GM23338 (cell line): ENCODE measurements around the gene SLFN12L. TPM values are rescaled to one million over a fixed set of nuclear protein-coding genes. Genes with fewer than 3 reads are reported as not detected.

ENCODE experiments used
- ATAC-seq: fragments of 200-7000 bp; cut with Tn5 transposase; 3 replicates; pipeline ENCODE4 v1.9.1; 2020
- DNase-seq: peaks from one replicate; pipeline ENCODE4 v3.0.0-alpha.2; 2015; ENCODE audit warnings: low spot score
- H2AFZ ChIP-seq: fragments of 200-600 bp; sonication (generic); 2 replicates; pipeline ENCODE4 v1.8.0; 2016; ENCODE audit warnings: antibody characterized with exemption, mild to moderate bottlenecking, moderate library complexity
- H3F3A ChIP-seq: fragments of 200-600 bp; sonication (generic); replicated peaks from 2 replicates; pipeline ENCODE4 v1.8.0; 2017; ENCODE audit warnings: antibody characterized with exemption, mixed run types, low read depth
- H3K27ac ChIP-seq: fragments of 200-600 bp; sonication (generic); 2 replicates; pipeline ENCODE4 v1.6.1; 2016; ENCODE audit warnings: low read depth
- H3K27me3 ChIP-seq: fragments of 200-600 bp; sonication (generic); 2 replicates; pipeline ENCODE4 v1.8.0; 2016; ENCODE audit warnings: mild to moderate bottlenecking, mixed run types, moderate library complexity; ENCODE audit not compliant: insufficient read depth
- H3K36me3 ChIP-seq: fragments of 200-600 bp; sonication (generic); 2 replicates; pipeline ENCODE4 v1.8.0; 2016; ENCODE audit warnings: mild to moderate bottlenecking; ENCODE audit not compliant: insufficient read depth
- H3K4me1 ChIP-seq: fragments of 200-600 bp; sonication (generic); 2 replicates; pipeline ENCODE4 v1.8.0; 2016; ENCODE audit warnings: mild to moderate bottlenecking, moderate library complexity; ENCODE audit not compliant: insufficient read depth
- H3K4me2 ChIP-seq: fragments of 200-600 bp; sonication (generic); 2 replicates; pipeline ENCODE4 v1.7.1; 2017; ENCODE audit warnings: mixed run types
- H3K4me3 ChIP-seq: fragments of 200-600 bp; sonication (generic); 2 replicates; pipeline ENCODE4 v1.6.1; 2016; ENCODE audit warnings: mixed run types
- H3K79me2 ChIP-seq: fragments of 200-600 bp; sonication (generic); replicated peaks from 2 replicates; pipeline ENCODE4 v1.8.0; 2017; ENCODE audit warnings: mild to moderate bottlenecking; ENCODE audit not compliant: insufficient read depth
- H3K9me2 ChIP-seq: fragments of 200-600 bp; sonication (generic); 2 replicates; pipeline ENCODE4 v1.8.0; 2017; ENCODE audit not compliant: insufficient read depth
- H4K20me1 ChIP-seq: fragments of 200-600 bp; sonication (generic); replicated peaks from 2 replicates; pipeline ENCODE4 v1.8.0; 2017; ENCODE audit warnings: mild to moderate bottlenecking; ENCODE audit not compliant: insufficient read depth
- H3K27ac Mint-ChIP-seq: 2 replicates; pipeline ENCODE4 v1.8.0; 2020; ENCODE audit warnings: inconsistent platforms, mild to moderate bottlenecking, moderate library complexity, mixed read lengths
- H3K27me3 Mint-ChIP-seq: 3 replicates; pipeline ENCODE4 v1.8.0; 2022; ENCODE audit warnings: low read depth, mild to moderate bottlenecking, moderate library complexity, mixed read lengths, inconsistent platforms; ENCODE audit not compliant: insufficient read depth, poor library complexity
- H3K36me3 Mint-ChIP-seq: 3 replicates; pipeline ENCODE4 v1.8.0; 2021; ENCODE audit warnings: low read depth, mild to moderate bottlenecking, inconsistent platforms, moderate library complexity, mixed read lengths
- H3K4me1 Mint-ChIP-seq: 3 replicates; pipeline ENCODE4 v1.8.0; 2020; ENCODE audit warnings: mild to moderate bottlenecking, inconsistent platforms, mixed read lengths
- H3K4me3 Mint-ChIP-seq: 3 replicates; pipeline ENCODE4 v1.8.0; 2021; ENCODE audit warnings: moderate library complexity, mild to moderate bottlenecking, inconsistent platforms, mixed read lengths
- H3K9me3 Mint-ChIP-seq: 3 replicates; pipeline ENCODE4 v1.8.0; 2020; ENCODE audit warnings: moderate library complexity, mild to moderate bottlenecking, inconsistent platforms, mixed read lengths
- ETS1 ChIP-seq: IDR thresholded peaks from 2 replicates; pipeline ENCODE4 v1.6.1; 2016; ENCODE audit warnings: antibody characterized with exemption
- EZH2 ChIP-seq: fragments of 200-600 bp; sonication (generic); IDR thresholded peaks from one replicate; pipeline ENCODE4 v1.8.0; 2017; ENCODE audit warnings: antibody characterized with exemption, mild to moderate bottlenecking, low read depth; ENCODE audit not compliant: unreplicated experiment
- EZH2phosphoT487 ChIP-seq: fragments of 200-600 bp; sonication (generic); IDR thresholded peaks from one replicate; pipeline ENCODE4 v1.8.1; 2018; ENCODE audit warnings: antibody characterized with exemption; ENCODE audit not compliant: unreplicated experiment
- JUNB ChIP-seq: IDR thresholded peaks from one replicate; pipeline ENCODE4 v1.6.1; 2016; ENCODE audit warnings: antibody characterized with exemption; ENCODE audit not compliant: unreplicated experiment
- NANOG ChIP-seq: IDR thresholded peaks from 2 replicates; pipeline ENCODE4 v1.6.1; 2016; ENCODE audit warnings: antibody characterized with exemption, borderline replicate concordance
- POLR2AphosphoS5 ChIP-seq: IDR thresholded peaks from 2 replicates; pipeline ENCODE4 v1.6.1; 2016; ENCODE audit warnings: antibody characterized with exemption, low read depth
- STAT1 ChIP-seq: IDR thresholded peaks from one replicate; pipeline ENCODE4 v1.6.1; 2016; ENCODE audit warnings: antibody characterized with exemption; ENCODE audit not compliant: unreplicated experiment
- ZNF114 ChIP-seq: fragments of 250-450 bp; sonication (Bioruptor Pico); IDR thresholded peaks from 2 replicates; pipeline ENCODE4 v1.5.0; 2020; ENCODE audit warnings: mild to moderate bottlenecking, moderate library complexity
- ZNF331 ChIP-seq: fragments of 250-450 bp; sonication (Bioruptor Pico); IDR thresholded peaks from 2 replicates; pipeline ENCODE4 v1.5.0; 2020; ENCODE audit warnings: low read depth, mild to moderate bottlenecking, moderate library complexity
- polyA plus RNA-seq: library from polyadenylated mRNA; unstranded; fragments of >200 nt; fragmentation: Nextera tagmentation; extraction: Ambion mirVana; gene quantifications from 2 replicates; pipeline ENCODE4 v1.2.1, GENCODE V29; 2016
- total RNA-seq: library from RNA; depleted of rRNA; stranded (reverse); fragments of >200 nt; shearing (Covaris generic); gene quantifications from 2 replicates; pipeline ENCODE4 v1.2.3, GENCODE V29; 2014
- TF ChIP-seq, protein P1 (sequence below): IDR thresholded peaks from one replicate; pipeline ENCODE4 v1.6.1; 2018; ENCODE audit warnings: antibody characterized with exemption; ENCODE audit not compliant: unreplicated experiment
- TF ChIP-seq, protein P2 (sequence below): fragments of 250-450 bp; sonication (Bioruptor Pico); IDR thresholded peaks from 2 replicates; pipeline ENCODE4 v1.5.0; 2020; ENCODE audit warnings: mild to moderate bottlenecking, moderate library complexity

Gene SLFN12L
- total and polyA plus RNA-seq, 2 experiments from 2014 or later = not detected

GRCh38 chr17:35468475-35468874 lies 69.0 kb downstream of the SLFN12L start (continued):
- TF ChIP-seq, protein P1, sequence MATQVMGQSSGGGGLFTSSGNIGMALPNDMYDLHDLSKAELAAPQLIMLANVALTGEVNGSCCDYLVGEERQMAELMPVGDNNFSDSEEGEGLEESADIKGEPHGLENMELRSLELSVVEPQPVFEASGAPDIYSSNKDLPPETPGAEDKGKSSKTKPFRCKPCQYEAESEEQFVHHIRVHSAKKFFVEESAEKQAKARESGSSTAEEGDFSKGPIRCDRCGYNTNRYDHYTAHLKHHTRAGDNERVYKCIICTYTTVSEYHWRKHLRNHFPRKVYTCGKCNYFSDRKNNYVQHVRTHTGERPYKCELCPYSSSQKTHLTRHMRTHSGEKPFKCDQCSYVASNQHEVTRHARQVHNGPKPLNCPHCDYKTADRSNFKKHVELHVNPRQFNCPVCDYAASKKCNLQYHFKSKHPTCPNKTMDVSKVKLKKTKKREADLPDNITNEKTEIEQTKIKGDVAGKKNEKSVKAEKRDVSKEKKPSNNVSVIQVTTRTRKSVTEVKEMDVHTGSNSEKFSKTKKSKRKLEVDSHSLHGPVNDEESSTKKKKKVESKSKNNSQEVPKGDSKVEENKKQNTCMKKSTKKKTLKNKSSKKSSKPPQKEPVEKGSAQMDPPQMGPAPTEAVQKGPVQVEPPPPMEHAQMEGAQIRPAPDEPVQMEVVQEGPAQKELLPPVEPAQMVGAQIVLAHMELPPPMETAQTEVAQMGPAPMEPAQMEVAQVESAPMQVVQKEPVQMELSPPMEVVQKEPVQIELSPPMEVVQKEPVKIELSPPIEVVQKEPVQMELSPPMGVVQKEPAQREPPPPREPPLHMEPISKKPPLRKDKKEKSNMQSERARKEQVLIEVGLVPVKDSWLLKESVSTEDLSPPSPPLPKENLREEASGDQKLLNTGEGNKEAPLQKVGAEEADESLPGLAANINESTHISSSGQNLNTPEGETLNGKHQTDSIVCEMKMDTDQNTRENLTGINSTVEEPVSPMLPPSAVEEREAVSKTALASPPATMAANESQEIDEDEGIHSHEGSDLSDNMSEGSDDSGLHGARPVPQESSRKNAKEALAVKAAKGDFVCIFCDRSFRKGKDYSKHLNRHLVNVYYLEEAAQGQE = no peak
- TF ChIP-seq EZH2phosphoT487 = no peak
- no peak for TF ChIP-seq ZNF331 (CRISPR knock-in tag)
- TF ChIP-seq EZH2 = no peak
- no peak for TF ChIP-seq NANOG
- no peak for TF ChIP-seq POLR2AphosphoS5
- no peak for TF ChIP-seq JUNB

DNA sequence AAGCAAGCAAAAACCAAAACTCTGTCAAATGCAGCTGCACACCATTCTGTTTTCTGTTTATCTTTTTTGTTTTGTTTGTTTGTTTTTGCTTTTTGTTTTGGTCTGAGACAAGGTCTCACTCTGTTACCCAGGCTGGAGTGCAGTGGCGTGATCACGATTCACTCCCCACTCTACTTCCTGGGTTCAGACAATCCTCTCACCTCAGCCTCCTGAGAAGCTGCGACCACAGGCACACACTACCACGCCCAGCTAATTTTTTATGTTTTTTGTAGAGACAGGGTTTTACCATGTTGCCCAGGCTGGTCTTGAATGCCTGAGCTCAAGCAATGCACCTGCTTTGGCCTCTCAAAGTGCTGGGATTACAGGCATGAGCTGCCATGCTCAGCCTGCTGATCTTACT lies 69.7 kb downstream of the SLFN12L start:
- Mint-ChIP-seq H3K27me3 (peaks cover 10% of the 10 kb centered on the region), H3K9me3 (no peaks in the 10 kb centered on the region)
- no peak overlapping the region for H2AFZ ChIP-seq
- TF ChIP-seq, protein P1 = no peak
- TF ChIP-seq ETS1 (no peak), ZNF114 (CRISPR knock-in tag) (no peak), STAT1 (no peak), EZH2 (no peak), NANOG (no peak), ZNF331 (CRISPR knock-in tag) (no peak)
- TF ChIP-seq, protein P2, sequence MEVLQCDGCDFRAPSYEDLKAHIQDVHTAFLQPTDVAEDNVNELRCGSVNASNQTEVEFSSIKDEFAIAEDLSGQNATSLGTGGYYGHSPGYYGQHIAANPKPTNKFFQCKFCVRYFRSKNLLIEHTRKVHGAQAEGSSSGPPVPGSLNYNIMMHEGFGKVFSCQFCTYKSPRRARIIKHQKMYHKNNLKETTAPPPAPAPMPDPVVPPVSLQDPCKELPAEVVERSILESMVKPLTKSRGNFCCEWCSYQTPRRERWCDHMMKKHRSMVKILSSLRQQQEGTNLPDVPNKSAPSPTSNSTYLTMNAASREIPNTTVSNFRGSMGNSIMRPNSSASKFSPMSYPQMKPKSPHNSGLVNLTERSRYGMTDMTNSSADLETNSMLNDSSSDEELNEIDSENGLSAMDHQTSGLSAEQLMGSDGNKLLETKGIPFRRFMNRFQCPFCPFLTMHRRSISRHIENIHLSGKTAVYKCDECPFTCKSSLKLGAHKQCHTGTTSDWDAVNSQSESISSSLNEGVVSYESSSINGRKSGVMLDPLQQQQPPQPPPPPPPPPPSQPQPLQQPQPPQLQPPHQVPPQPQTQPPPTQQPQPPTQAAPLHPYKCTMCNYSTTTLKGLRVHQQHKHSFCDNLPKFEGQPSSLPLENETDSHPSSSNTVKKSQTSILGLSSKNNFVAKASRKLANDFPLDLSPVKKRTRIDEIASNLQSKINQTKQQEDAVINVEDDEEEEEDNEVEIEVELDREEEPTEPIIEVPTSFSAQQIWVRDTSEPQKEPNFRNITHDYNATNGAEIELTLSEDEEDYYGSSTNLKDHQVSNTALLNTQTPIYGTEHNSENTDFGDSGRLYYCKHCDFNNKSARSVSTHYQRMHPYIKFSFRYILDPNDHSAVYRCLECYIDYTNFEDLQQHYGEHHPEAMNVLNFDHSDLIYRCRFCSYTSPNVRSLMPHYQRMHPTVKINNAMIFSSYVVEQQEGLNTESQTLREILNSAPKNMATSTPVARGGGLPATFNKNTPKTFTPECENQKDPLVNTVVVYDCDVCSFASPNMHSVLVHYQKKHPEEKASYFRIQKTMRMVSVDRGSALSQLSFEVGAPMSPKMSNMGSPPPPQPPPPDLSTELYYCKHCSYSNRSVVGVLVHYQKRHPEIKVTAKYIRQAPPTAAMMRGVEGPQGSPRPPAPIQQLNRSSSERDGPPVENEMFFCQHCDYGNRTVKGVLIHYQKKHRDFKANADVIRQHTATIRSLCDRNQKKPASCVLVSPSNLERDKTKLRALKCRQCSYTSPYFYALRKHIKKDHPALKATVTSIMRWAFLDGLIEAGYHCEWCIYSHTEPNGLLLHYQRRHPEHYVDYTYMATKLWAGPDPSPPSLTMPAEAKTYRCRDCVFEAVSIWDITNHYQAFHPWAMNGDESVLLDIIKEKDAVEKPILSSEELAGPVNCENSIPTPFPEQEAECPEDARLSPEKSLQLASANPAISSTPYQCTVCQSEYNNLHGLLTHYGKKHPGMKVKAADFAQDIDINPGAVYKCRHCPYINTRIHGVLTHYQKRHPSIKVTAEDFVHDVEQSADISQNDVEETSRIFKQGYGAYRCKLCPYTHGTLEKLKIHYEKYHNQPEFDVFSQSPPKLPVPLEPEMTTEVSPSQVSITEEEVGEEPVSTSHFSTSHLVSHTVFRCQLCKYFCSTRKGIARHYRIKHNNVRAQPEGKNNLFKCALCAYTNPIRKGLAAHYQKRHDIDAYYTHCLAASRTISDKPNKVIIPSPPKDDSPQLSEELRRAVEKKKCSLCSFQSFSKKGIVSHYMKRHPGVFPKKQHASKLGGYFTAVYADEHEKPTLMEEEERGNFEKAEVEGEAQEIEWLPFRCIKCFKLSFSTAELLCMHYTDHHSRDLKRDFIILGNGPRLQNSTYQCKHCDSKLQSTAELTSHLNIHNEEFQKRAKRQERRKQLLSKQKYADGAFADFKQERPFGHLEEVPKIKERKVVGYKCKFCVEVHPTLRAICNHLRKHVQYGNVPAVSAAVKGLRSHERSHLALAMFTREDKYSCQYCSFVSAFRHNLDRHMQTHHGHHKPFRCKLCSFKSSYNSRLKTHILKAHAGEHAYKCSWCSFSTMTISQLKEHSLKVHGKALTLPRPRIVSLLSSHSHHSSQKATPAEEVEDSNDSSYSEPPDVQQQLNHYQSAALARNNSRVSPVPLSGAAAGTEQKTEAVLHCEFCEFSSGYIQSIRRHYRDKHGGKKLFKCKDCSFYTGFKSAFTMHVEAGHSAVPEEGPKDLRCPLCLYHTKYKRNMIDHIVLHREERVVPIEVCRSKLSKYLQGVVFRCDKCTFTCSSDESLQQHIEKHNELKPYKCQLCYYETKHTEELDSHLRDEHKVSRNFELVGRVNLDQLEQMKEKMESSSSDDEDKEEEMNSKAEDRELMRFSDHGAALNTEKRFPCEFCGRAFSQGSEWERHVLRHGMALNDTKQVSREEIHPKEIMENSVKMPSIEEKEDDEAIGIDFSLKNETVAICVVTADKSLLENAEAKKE = no peak

More for the DNA sequence above, 69.7 kb downstream of the SLFN12L start:
- Histone ChIP-seq H3K79me2 (no peaks in the 10 kb centered on the region), H3F3A (no peaks in the 10 kb centered on the region), H3K4me3 (no peak overlapping the region), H3K4me2 (no peak overlapping the region), H3K4me1 (no peaks in the 10 kb centered on the region), H3K27ac (no peak overlapping the region), H3K9me2 (no peaks in the 10 kb centered on the region), H3K27me3 (peaks cover 82% of the 10 kb centered on the region), H3K36me3 (no peaks in the 10 kb centered on the region), H4K20me1 (no peaks in the 10 kb centered on the region)
- DNase-seq (no peak), ATAC-seq (no peak)
- no peak overlapping the region for H3K4me3 Mint-ChIP-seq
- no peaks in the 10 kb centered on the region; the same call in 2 of the 3 replicates for H3K4me1 Mint-ChIP-seq
- no peak overlapping the region for H3K27ac Mint-ChIP-seq
- H3K36me3 Mint-ChIP-seq = no peaks in the 10 kb centered on the region
